ENCODE data around the gene DAPK1. TPM values are rescaled to one million over a fixed set of nuclear protein-coding genes. Genes with fewer than 3 reads are reported as not detected.

DAPK1 gene
- total RNA-seq, 1 donor from 2014 or later = 29.5 TPM

- Mint-ChIP-seq H3K27me3 (ENCODE audit: insufficient read depth, low read depth) (peaks cover 11% of the 10 kb centered on the region), H3K4me3 (no peak overlapping the region), H3K9me3 (no peaks in the 10 kb centered on the region), H3K36me3 (no peaks in the 10 kb centered on the region), H3K27ac (no peak overlapping the region), H3K4me1 (peaks cover 14% of the 10 kb centered on the region)
- Histone ChIP-seq H3K27ac (no peak overlapping the region), H3F3A (ENCODE audit: low read depth) (no peaks in the 10 kb centered on the region), H3K27me3 (peaks cover 7% of the 10 kb centered on the region), H4K20me1 (ENCODE audit: low read depth) (peaks cover 6% of the 10 kb centered on the region), H3K79me2 (ENCODE audit: low read depth) (peaks cover 24% of the 10 kb centered on the region), H3K4me2 (no peak overlapping the region), H3K9me3 (ENCODE audit: low read depth) (no peaks in the 10 kb centered on the region), H3K36me3 (no peaks in the 10 kb centered on the region), H3K4me3 (no peak overlapping the region), H2AFZ (replicated peaks) (no peak overlapping the region), H3K9ac (no peak overlapping the region), H3K4me1 (peaks cover 8% of the 10 kb centered on the region)
- TF ChIP-seq EZH2phosphoT487 (IDR thresholded peaks at IDR 0.05) = no peak
- TF ChIP-seq EZH2 (IDR thresholded peaks at IDR 0.05) = no peak
- TF ChIP-seq CTCF (IDR thresholded peaks at IDR 0.05) = no peak
- no peak for DNase-seq (ENCODE audit: low spot score)
These were observed 2.6 kb upstream of the DAPK1 start for GRCh38 chr9:87494970-87495471.

GRCh38 chr9:87497080-87497603 is 525 bp upstream of the DAPK1 start:
- peak overlapping the region; percentile 61 for H3K27ac Mint-ChIP-seq
- no peak overlapping the region for H3K9ac ChIP-seq
- DNase-seq (ENCODE audit: low spot score) = peak; percentile 14

GRCh38 chr9:87498046-87498810 is 561 bp downstream of the DAPK1 start:
- Histone ChIP-seq H3K36me3 (no peaks in the 10 kb centered on the region), H3K9ac (peak overlapping the region; percentile 43), H3K4me3 (peak overlapping the region; percentile 66), H3K9me3 (ENCODE audit: low read depth) (no peaks in the 10 kb centered on the region), H3K4me2 (peak overlapping the region; percentile 91), H3K4me1 (peaks cover 11% of the 10 kb centered on the region), H3K27me3 (peaks cover 7% of the 10 kb centered on the region), H3K79me2 (ENCODE audit: low read depth) (peaks cover 56% of the 10 kb centered on the region), H3F3A (ENCODE audit: low read depth) (no peaks in the 10 kb centered on the region), H2AFZ (replicated peaks) (peak overlapping the region; percentile 92), H4K20me1 (ENCODE audit: low read depth) (peaks cover 17% of the 10 kb centered on the region), H3K27ac (peak overlapping the region; percentile 15)
- peak; percentile 83 for DNase-seq (ENCODE audit: low spot score)
- Mint-ChIP-seq H3K9me3 (no peaks in the 10 kb centered on the region), H3K4me1 (peaks cover 24% of the 10 kb centered on the region), H3K36me3 (peaks cover 2% of the 10 kb centered on the region), H3K27ac (peak overlapping the region; percentile 91), H3K27me3 (ENCODE audit: insufficient read depth, low read depth) (peaks cover 9% of the 10 kb centered on the region), H3K4me3 (peak overlapping the region; percentile 94)
- peak; percentile 31 for TF ChIP-seq EZH2phosphoT487 (IDR thresholded peaks at IDR 0.05)
- peak; percentile 39 for TF ChIP-seq CTCF (IDR thresholded peaks at IDR 0.05)
- TF ChIP-seq EZH2 (IDR thresholded peaks at IDR 0.05) = peak; percentile 61

More at GRCh38 chr9:87497080-87497603, 525 bp upstream of the DAPK1 start:
- Mint-ChIP-seq H3K4me1 (peaks cover 24% of the 10 kb centered on the region), H3K27me3 (ENCODE audit: insufficient read depth, low read depth) (peaks cover 11% of the 10 kb centered on the region), H3K9me3 (no peaks in the 10 kb centered on the region), H3K36me3 (peaks cover 2% of the 10 kb centered on the region), H3K4me3 (peak overlapping the region; percentile 88)
- Histone ChIP-seq H3K27ac (no peak overlapping the region), H3K79me2 (ENCODE audit: low read depth) (peaks cover 45% of the 10 kb centered on the region), H3K4me1 (peaks cover 11% of the 10 kb centered on the region), H3K36me3 (no peaks in the 10 kb centered on the region), H3K27me3 (peaks cover 7% of the 10 kb centered on the region), H3K9me3 (ENCODE audit: low read depth) (no peaks in the 10 kb centered on the region), H3K4me3 (peak overlapping the region; percentile 66), H4K20me1 (ENCODE audit: low read depth) (peaks cover 11% of the 10 kb centered on the region), H2AFZ (replicated peaks) (peak overlapping the region; percentile 92), H3F3A (ENCODE audit: low read depth) (no peaks in the 10 kb centered on the region), H3K4me2 (peak overlapping the region; percentile 91)
- TF ChIP-seq EZH2 (IDR thresholded peaks at IDR 0.05) (no peak), CTCF (IDR thresholded peaks at IDR 0.05) (no peak)

Data from neural progenitor cell (in vitro differentiated cells).